ENCODE results near the gene NOS1AP.

DNA sequence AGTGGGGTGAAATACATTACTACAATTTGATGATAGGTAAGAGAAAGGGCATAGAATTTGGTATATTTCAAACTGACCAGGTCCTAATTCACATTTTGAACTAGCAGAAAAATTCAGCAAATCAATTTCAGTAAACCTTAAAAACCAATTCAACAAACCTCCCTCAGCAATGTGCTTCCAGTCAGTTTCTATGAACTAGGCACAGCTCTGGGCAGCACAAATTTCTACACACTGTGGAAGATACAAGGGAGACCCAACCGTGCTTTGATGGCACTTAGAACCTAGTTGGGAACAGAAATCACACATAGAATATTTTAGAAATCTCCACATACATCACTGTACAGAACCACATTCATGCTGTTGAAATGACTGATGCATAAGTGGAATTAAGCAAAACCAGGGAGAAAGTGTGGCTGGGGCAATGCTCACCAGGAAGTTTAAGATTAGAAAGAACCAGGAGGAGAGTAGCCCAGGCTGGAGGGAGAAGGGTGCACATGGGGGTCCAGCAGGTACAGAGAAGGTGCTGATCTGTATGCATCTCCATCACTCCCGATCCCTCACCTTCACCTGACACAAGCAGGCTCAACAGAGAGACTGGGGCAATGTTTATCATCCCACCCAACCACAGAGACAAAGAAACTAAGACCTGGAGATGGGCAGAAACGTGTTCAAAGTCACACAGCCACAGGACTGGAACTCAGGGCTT is 326.9 kb downstream of the NOS1AP start:
- TF ChIP-seq POLR2AphosphoS5 (IDR thresholded peaks at IDR 0.05; ENCODE audit: low read depth, low read length) (no peak), POLR2A (IDR thresholded peaks at IDR 0.05; ENCODE audit: low read depth, low read length) (no peak)
